Mucosa of gallbladder (tissue), 1 donor: ENCODE results near the gene PARPBP. TPM values are rescaled to one million over a fixed set of nuclear protein-coding genes. Genes with fewer than 3 reads are reported as not detected.

Source experiments
- total RNA-seq: library from RNA; stranded (reverse); gene quantifications from one replicate; pipeline ENCODE4 v1.2.1, GENCODE V29; 2021
- donor health status: DM: no; HTN: no; CAD: no.

The PARPBP gene
- total RNA-seq, 1 donor from 2014 or later = 1.2 TPM

Other genes with a start within 250 kb of the PARPBP start
- 19.2 TPM for gene DRAM1, start 242.6 kb upstream of the PARPBP start, total RNA-seq
- gene WASHC3, start 58.2 kb upstream of the PARPBP start, total RNA-seq = 32.0 TPM
- gene NUP37, start 69 bp upstream of the PARPBP start, total RNA-seq = 13.6 TPM
- not detected for gene PMCH, start 77.7 kb downstream of the PARPBP start, total RNA-seq